ENCODE data around the gene OR2H2.

The OR2H2 gene

GRCh38 chr6:29593199-29593855 is 8.4 kb downstream of the OR2H2 start:
- no peak for TF ChIP-seq CTCF (conservative IDR thresholded peaks at IDR 0.05)
- no peak for TF ChIP-seq ZFX (IDR thresholded peaks at IDR 0.05)
- no peak overlapping the region for H3K27ac ChIP-seq

GRCh38 chr6:29596381-29596900 is 11.5 kb downstream of the OR2H2 start:
- TF ChIP-seq CTCF (conservative IDR thresholded peaks at IDR 0.05), result no peak
- no peak for TF ChIP-seq ZFX (IDR thresholded peaks at IDR 0.05)
- no peak overlapping the region for H3K27ac ChIP-seq

- TF ChIP-seq CTCF (conservative IDR thresholded peaks at IDR 0.05) (no peak), ZFX (IDR thresholded peaks at IDR 0.05) (no peak)
- no peak overlapping the region for H3K27ac ChIP-seq
Measured at GRCh38 chr6:29597184-29597583, 12.3 kb downstream of the OR2H2 start.

- no peak overlapping the region for H3K27ac ChIP-seq
- TF ChIP-seq ZFX (IDR thresholded peaks at IDR 0.05) (no peak), CTCF (conservative IDR thresholded peaks at IDR 0.05) (no peak)
Measured at GRCh38 chr6:29598172-29598747, 13.3 kb downstream of the OR2H2 start.

- H3K27ac ChIP-seq, result no peak overlapping the region
- no peak for TF ChIP-seq ZFX (IDR thresholded peaks at IDR 0.05)
Measured at GRCh38 chr6:29602564-29603361, 17.8 kb downstream of the OR2H2 start.

GRCh38 chr6:29603456-29603855 is 18.5 kb downstream of the OR2H2 start:
- TF ChIP-seq ZFX (IDR thresholded peaks at IDR 0.05) (no peak), CTCF (conservative IDR thresholded peaks at IDR 0.05) (no peak)
- H3K27ac ChIP-seq, result no peak overlapping the region

- no peak for TF ChIP-seq ZFX (IDR thresholded peaks at IDR 0.05)
- TF ChIP-seq CTCF (conservative IDR thresholded peaks at IDR 0.05), result no peak
- H3K27ac ChIP-seq, result no peak overlapping the region
Measured at GRCh38 chr6:29603930-29604329, 19.0 kb downstream of the OR2H2 start.

All from C4-2B (cell line).